Muscle layer of duodenum (tissue), 2 donors: Measurements from ENCODE around the gene ARID2.

Experiments used
- H3K27ac ChIP-seq: one replicate; pipeline ENCODE4 v1.7.0; 2013; ENCODE audit warnings: mild to moderate bottlenecking, low read length
- H3K27me3 ChIP-seq: one replicate; pipeline ENCODE4 v1.7.0; 2013; ENCODE audit warnings: low read depth, mild to moderate bottlenecking, control low read depth, low read length
- H3K36me3 ChIP-seq, 2 donors: one replicate each; pipeline ENCODE4 v1.7.0; 2013; ENCODE audit warnings: low read length in 2 of 2, control low read depth in 1 of 2, mild to moderate bottlenecking in 1 of 2; ENCODE audit not compliant: insufficient read depth in 2 of 2, control insufficient read depth in 1 of 2
- H3K4me1 ChIP-seq, 2 donors: one replicate each; pipeline ENCODE4 v1.7.0; 2013; ENCODE audit warnings: low read length in 2 of 2, mild to moderate bottlenecking in 2 of 2, control low read depth in 1 of 2, moderate library complexity in 1 of 2; ENCODE audit not compliant: insufficient read depth in 2 of 2, control insufficient read depth in 1 of 2
- H3K4me3 ChIP-seq, 2 donors: one replicate each; pipeline ENCODE4 v1.7.0; 2013; ENCODE audit warnings: low read length in 2 of 2, low read depth in 1 of 2, mild to moderate bottlenecking in 1 of 2
- H3K9me3 ChIP-seq, 2 donors: one replicate each; pipeline ENCODE4 v1.7.0; 2013; ENCODE audit warnings: low read length in 2 of 2, control low read depth in 1 of 2, mild to moderate bottlenecking in 1 of 2; ENCODE audit not compliant: control insufficient read depth in 1 of 2
- donor health status: healthy.

Gene ARID2

GRCh38 chr12:45827974-45828373 lies 98.5 kb downstream of the ARID2 start:
- Histone ChIP-seq H3K27me3 (no peaks in the 10 kb centered on the region), H3K4me3 (no peak overlapping the region), H3K4me1 (no peaks in the 10 kb centered on the region), H3K27ac (no peak overlapping the region), H3K36me3 (peaks cover 13 to 14% of the 10 kb centered on the region in 2 donors), H3K9me3 (no peaks in the 10 kb centered on the region)

- Histone ChIP-seq H3K9me3 (no peaks in the 10 kb centered on the region), H3K27ac (no peak overlapping the region), H3K4me1 (no peaks in the 10 kb centered on the region), H3K27me3 (no peaks in the 10 kb centered on the region), H3K36me3 (peaks cover 10 to 13% of the 10 kb centered on the region in 2 donors), H3K4me3 (no peak overlapping the region)
Observed at GRCh38 chr12:45828402-45828801, 98.9 kb downstream of the ARID2 start.

- no peak overlapping the region for H3K27ac ChIP-seq
- H3K4me3 ChIP-seq: no peak overlapping the region
- H3K27me3 ChIP-seq: no peaks in the 10 kb centered on the region
- no peaks in the 10 kb centered on the region for H3K4me1 ChIP-seq
- H3K9me3 ChIP-seq: no peaks in the 10 kb centered on the region
- H3K36me3 ChIP-seq: peaks cover 0 to 4% of the 10 kb centered on the region in 2 donors
Observed at GRCh38 chr12:45831590-45831989, 102.1 kb downstream of the ARID2 start.

GRCh38 chr12:45833401-45833800 lies 103.9 kb downstream of the ARID2 start:
- peaks cover 0 to 14% of the 10 kb centered on the region in 2 donors for H3K36me3 ChIP-seq
- H3K4me3 ChIP-seq: no peak overlapping the region
- no peaks in the 10 kb centered on the region for H3K27me3 ChIP-seq
- H3K9me3 ChIP-seq: no peaks in the 10 kb centered on the region
- H3K27ac ChIP-seq: no peak overlapping the region
- H3K4me1 ChIP-seq: no peaks in the 10 kb centered on the region

GRCh38 chr12:45834809-45835208 lies 105.3 kb downstream of the ARID2 start:
- Histone ChIP-seq H3K27ac (no peak overlapping the region), H3K4me1 (no peaks in the 10 kb centered on the region), H3K9me3 (no peaks in the 10 kb centered on the region), H3K36me3 (peaks cover 7 to 17% of the 10 kb centered on the region in 2 donors), H3K27me3 (no peaks in the 10 kb centered on the region), H3K4me3 (no peak overlapping the region)

GRCh38 chr12:45839917-45840316 lies 110.4 kb downstream of the ARID2 start:
- no peaks in the 10 kb centered on the region for H3K27me3 ChIP-seq

GRCh38 chr12:45849289-45849688 lies 119.8 kb downstream of the ARID2 start:
- no peak overlapping the region for H3K4me3 ChIP-seq
- no peak overlapping the region for H3K27ac ChIP-seq
- peaks cover 0 to 7% of the 10 kb centered on the region in 2 donors for H3K4me1 ChIP-seq
- no peaks in the 10 kb centered on the region for H3K9me3 ChIP-seq
- peaks cover 34 to 41% of the 10 kb centered on the region in 2 donors for H3K36me3 ChIP-seq
- no peaks in the 10 kb centered on the region for H3K27me3 ChIP-seq

More at GRCh38 chr12:45839917-45840316, 110.4 kb downstream of the ARID2 start:
- H3K4me1 ChIP-seq: no peaks in the 10 kb centered on the region
- H3K36me3 ChIP-seq: peaks cover 20 to 34% of the 10 kb centered on the region in 2 donors
- H3K27ac ChIP-seq: no peak overlapping the region
- H3K4me3 ChIP-seq: no peak overlapping the region
- no peaks in the 10 kb centered on the region for H3K9me3 ChIP-seq

GRCh38 chr12:45850302-45850701 lies 120.8 kb downstream of the ARID2 start:
- Histone ChIP-seq H3K4me3 (no peak overlapping the region), H3K27ac (no peak overlapping the region), H3K36me3 (peaks cover 34 to 41% of the 10 kb centered on the region in 2 donors), H3K27me3 (no peaks in the 10 kb centered on the region), H3K9me3 (no peaks in the 10 kb centered on the region), H3K4me1 (peaks cover 0 to 7% of the 10 kb centered on the region in 2 donors)

- H3K4me1 ChIP-seq: peaks cover 0 to 12% of the 10 kb centered on the region in 2 donors
- H3K4me3 ChIP-seq: no peak overlapping the region
- peaks cover 34 to 41% of the 10 kb centered on the region in 2 donors for H3K36me3 ChIP-seq
- no peaks in the 10 kb centered on the region for H3K9me3 ChIP-seq
- H3K27me3 ChIP-seq: no peaks in the 10 kb centered on the region
- H3K27ac ChIP-seq: no peak overlapping the region
Observed at GRCh38 chr12:45852508-45852907, 123.0 kb downstream of the ARID2 start.

GRCh38 chr12:45853550-45853949 lies 124.0 kb downstream of the ARID2 start:
- Histone ChIP-seq H3K4me3 (no peak overlapping the region), H3K27me3 (no peaks in the 10 kb centered on the region), H3K9me3 (no peaks in the 10 kb centered on the region), H3K36me3 (peaks cover 34 to 41% of the 10 kb centered on the region in 2 donors), H3K27ac (no peak overlapping the region), H3K4me1 (peaks cover 0 to 12% of the 10 kb centered on the region in 2 donors)

- Histone ChIP-seq H3K4me3 (no peak overlapping the region), H3K36me3 (peaks cover 4% of the 10 kb centered on the region in 2 donors), H3K9me3 (no peaks in the 10 kb centered on the region), H3K4me1 (no peaks in the 10 kb centered on the region), H3K27ac (no peak overlapping the region), H3K27me3 (no peaks in the 10 kb centered on the region)
Observed at GRCh38 chr12:45863332-45863731, 133.8 kb downstream of the ARID2 start.

- Histone ChIP-seq H3K36me3 (peaks cover 4% of the 10 kb centered on the region in 2 donors), H3K4me3 (no peak overlapping the region), H3K27me3 (no peaks in the 10 kb centered on the region), H3K9me3 (no peaks in the 10 kb centered on the region), H3K4me1 (no peaks in the 10 kb centered on the region), H3K27ac (no peak overlapping the region)
Observed at GRCh38 chr12:45866299-45866698, 136.8 kb downstream of the ARID2 start.
